GM08714 (cell line): Measurements from ENCODE around the gene PRDM15.

Experiments
- H3K4me3 ChIP-seq: fragments of 200-500 bp; sonication (Bioruptor generic); 2 replicates; pipeline ENCODE4 v1.5.1; 2014; ENCODE audit warnings: mild to moderate bottlenecking, low read length, inconsistent platforms
- ZNF274 ChIP-seq: IDR thresholded peaks from 2 replicates; pipeline ENCODE4 v1.6.1; 2012; ENCODE audit warnings: mild to moderate bottlenecking, low read depth, low read length

PRDM15 gene

DNA sequence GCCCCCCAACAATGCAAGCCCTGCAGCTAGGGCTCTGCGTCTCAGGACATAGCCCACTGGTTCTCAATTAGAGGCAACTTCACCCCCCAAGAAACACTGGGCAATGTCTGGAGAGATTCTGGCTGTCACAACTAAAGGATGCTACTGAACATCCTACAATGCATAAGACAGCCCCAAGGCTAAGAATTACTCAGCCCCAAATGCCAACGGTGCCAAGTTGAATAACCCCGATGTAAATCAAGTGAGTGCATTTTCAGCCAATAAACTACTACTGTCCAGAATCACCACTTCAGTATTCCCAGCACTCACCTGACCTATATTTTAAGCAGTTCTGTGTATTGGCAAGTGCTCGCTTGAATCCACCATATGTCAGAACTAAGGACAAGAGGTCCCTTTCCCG lies 119.2 kb downstream of the PRDM15 start:
- H3K4me3 ChIP-seq: no peak overlapping the region
- no peak for TF ChIP-seq ZNF274

DNA sequence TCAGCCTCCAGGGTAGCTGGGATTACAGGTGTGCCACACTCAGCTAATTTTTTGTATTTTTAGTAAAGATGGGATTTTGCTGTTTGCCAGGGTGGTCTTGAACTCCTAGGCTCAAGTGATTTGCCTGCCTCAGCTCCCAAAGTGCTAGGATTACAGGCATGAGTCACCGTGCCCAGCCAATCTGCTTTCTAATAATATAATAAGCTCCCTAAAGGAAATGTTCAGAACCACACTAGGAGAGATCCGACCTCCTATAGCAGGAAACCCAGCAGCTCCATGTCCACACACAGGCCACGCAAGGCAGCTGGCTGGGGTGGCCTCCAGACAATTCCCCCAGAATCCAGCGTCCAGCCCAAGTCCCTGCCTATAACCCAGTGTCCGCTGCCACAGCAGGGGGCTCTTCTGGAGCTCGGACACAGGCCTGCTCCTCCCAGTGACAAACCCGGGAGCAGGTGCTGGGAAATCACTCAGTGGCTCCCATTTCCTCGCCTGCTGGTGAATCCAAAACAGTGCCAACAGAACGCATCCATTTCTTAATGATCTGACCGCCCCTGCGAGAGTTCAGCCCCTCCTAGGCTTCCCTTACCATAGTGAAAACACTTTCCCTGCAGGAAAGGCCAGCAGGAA lies 119.8 kb downstream of the PRDM15 start:
- TF ChIP-seq ZNF274: no peak
- no peak overlapping the region for H3K4me3 ChIP-seq

DNA sequence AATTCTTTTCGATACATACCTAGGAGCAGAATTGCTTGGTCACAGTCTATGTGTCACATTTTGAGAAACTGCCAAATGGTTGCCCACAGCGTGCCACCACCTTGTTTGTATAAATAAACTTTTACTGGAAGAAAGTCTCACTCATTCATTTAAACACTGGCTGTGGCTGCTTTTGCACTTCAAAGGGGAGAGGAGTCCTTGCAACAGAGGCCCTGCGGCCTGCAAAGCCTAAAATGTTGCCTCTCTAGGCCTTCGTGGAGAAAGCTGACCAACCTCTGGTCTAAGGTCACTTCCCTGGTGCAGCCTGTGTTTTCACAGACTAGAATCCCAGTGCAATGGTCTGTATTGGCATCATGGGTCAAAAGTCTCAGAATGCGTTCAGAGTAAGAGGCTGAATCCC lies 120.6 kb downstream of the PRDM15 start:
- no peak for TF ChIP-seq ZNF274
- H3K4me3 ChIP-seq: no peak overlapping the region

GRCh38 chr21:41755934-41756773 lies 123.0 kb downstream of the PRDM15 start:
- no peak for TF ChIP-seq ZNF274
- H3K4me3 ChIP-seq: no peak overlapping the region

- no peak overlapping the region for H3K4me3 ChIP-seq
- TF ChIP-seq ZNF274: no peak
Observed at GRCh38 chr21:41755258-41755933, 123.7 kb downstream of the PRDM15 start.

- H3K4me3 ChIP-seq: no peak overlapping the region
- TF ChIP-seq ZNF274: no peak
Observed at GRCh38 chr21:41754479-41754891, 124.7 kb downstream of the PRDM15 start.

DNA sequence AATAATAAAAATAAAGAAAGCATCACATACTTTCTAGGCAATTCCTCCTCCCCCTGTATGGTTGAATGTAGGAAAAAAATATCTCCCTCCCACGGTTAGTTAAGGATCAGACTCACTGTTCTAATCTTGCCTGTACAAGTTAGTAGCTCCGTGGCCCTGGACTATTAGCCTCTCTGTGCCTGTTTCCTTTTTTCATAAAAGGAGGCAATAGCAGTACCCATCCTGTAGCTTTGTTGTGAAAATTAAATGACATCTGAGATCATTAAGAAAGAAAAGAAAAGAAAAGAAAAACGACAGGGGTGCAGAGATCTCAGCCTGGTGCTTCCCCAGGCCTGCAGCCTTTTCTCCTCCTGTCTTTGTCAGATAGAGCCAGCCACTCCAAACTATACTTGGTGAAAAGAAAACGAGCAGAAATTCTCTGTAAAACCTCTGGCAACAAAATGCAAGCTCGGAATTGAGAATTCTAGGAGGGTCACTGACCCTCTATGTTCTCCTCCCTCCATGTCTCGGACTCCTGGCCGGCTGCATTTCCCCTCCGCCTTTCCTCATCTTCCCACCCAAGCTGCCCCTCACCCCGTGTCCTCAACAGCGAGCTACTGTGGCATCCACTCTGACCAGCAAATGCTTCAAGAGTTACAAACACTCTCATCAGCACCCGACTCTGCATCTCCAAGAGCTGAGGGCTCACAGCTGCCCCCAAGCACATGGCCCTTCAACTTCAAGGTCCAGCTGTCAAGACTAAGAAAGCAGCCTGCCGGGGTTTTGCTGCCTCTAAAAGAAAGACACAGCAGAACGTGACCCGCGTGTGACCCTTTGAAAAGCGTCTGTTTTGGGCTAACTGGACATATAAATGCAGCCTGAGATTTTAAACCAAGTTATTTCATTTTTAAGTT lies 125.9 kb downstream of the PRDM15 start:
- H3K4me3 ChIP-seq: no peak overlapping the region
- no peak for TF ChIP-seq ZNF274

DNA sequence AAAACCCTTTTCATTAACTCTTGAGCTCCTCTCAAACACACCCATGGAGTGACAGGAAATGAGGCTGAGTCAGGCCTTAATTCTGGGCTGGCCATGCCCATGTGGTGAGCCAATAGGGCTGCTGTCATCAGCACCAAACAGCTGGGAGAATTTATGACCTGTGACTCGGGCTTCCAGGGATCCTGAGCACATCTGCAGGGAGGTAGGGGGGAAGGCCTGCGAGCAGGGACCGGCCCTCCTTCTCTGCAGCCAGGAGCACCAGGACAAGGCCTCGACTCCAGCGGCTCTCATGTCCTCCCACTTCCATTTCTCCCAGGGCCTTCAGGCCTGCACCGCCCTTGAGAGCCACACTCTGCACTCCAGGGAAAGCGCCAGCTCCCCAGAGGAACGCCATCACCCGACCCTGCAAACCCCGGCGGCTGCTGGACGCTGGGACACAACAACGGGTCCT lies 126.9 kb downstream of the PRDM15 start:
- no peak for TF ChIP-seq ZNF274
- H3K4me3 ChIP-seq: no peak overlapping the region

DNA sequence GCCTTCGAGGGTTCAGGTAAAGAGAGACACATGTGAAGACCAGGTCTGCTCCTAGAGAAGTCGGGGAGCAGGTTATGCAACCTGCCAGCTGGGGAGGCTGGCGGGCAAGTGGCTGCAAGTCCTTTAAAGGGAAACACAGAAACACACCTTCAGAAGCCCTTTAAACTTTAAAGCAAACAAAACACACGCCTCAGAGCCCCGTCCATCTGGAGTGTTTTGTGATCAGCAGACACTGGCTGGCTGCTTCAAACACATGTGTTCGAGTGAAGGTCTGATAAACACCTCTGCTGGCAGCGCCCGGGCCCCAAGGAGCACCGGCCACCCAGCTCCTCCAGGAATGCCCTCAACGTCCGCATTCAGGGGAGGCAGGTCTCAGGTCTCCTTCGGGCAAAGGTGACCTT lies 127.5 kb downstream of the PRDM15 start:
- no peak overlapping the region for H3K4me3 ChIP-seq
- TF ChIP-seq ZNF274: no peak

GRCh38 chr21:41750532-41751151 lies 128.5 kb downstream of the PRDM15 start:
- H3K4me3 ChIP-seq: no peak overlapping the region
- TF ChIP-seq ZNF274: no peak

DNA sequence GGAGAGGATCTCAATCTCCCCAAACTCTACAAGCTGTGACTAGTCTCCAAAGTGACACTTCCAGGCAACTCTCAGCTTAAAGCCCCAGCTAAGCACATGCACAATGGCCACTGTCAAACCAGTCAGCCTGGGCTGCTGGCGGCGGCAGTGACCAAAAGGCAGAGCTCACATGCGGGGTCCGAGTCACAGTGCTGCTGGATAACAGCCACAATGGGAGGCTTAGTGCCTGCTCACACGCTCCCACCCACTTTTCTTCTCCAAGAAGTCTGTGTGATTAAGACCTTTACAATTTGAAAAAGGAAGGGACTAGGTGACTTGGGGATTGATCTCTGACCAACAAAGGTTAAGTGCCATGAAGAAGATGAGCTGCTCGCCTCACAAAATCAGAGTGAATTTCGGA lies 129.1 kb downstream of the PRDM15 start:
- H3K4me3 ChIP-seq: no peak overlapping the region
- TF ChIP-seq ZNF274: no peak

DNA sequence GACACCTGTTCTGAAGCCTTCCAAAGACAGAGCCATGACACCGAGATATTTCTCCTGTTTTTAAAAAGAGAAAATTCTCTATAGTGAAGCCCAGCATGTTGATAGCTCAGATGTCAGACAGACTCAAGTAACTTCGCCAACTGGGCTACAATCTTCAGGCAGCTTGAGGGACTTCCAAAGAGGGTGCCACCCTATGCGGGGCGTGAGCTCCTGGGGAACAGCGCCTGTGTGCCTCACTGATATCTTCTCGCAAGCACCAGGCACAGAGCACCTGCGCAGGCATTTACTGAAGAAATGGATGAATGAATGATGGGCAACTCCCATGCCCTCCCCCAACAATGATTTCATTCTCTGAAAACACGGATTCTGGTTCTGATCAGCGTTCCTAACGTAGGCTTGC lies 129.9 kb downstream of the PRDM15 start:
- H3K4me3 ChIP-seq: no peak overlapping the region
- no peak for TF ChIP-seq ZNF274
